IMR-90 (cell line): ENCODE measurements around the gene TEX52. TPM values are rescaled to one million over a fixed set of nuclear protein-coding genes. Genes with fewer than 3 reads are reported as not detected.

Source experiments
- ATAC-seq: fragments of 200-7000 bp; cut with Tn5 transposase; 2 replicates; pipeline ENCODE4 v1.9.1; 2020; ENCODE audit warnings: low read depth, mild to moderate bottlenecking, moderate library complexity
- BruUV-seq: library from RNA; stranded (reverse); fragments of 400-500 nt; replicated peaks from 2 replicates; lab custom pipeline; 2021; lab: Mats Ljungman, UMichigan
- CTCF ChIA-PET: fragments of 300-600 bp; formaldehyde crosslinking; extraction: SDS; loops from one replicate; lab custom pipeline; 2021; ENCODE audit warnings: antibody characterized with exemption; lab: Yijun Ruan, JAX
- POLR2A ChIA-PET: fragments of 300-600 bp; sonication (Branson Sonifier 250); formaldehyde crosslinking; loops from one replicate; lab custom pipeline; 2022; ENCODE audit warnings: antibody characterized with exemption; ENCODE audit not compliant: unreplicated experiment; lab: Charles Lee
- DNase-seq: peaks from one replicate; pipeline ENCODE4 v3.0.0; 2013
- H2AFZ ChIP-seq: replicated peaks from 2 replicates; pipeline ENCODE3; 2013; ENCODE audit warnings: low read length, mild to moderate bottlenecking; ENCODE audit not compliant: poor library complexity
- H2AK5ac ChIP-seq: 2 replicates; pipeline ENCODE4 v1.6.1; 2013; ENCODE audit warnings: low read depth, low read length, inconsistent platforms
- H2AK9ac ChIP-seq: replicated peaks from 2 replicates; pipeline ENCODE3; 2013; ENCODE audit warnings: mild to moderate bottlenecking, low read depth, low read length, moderate library complexity; ENCODE audit not compliant: poor library complexity
- H2BK120ac ChIP-seq: 2 replicates; pipeline ENCODE4 v1.6.1; 2013; ENCODE audit warnings: low read depth, low read length, inconsistent platforms
- H2BK15ac ChIP-seq: 3 replicates; pipeline ENCODE4 v1.6.1; 2013; ENCODE audit warnings: low read depth, low read length, inconsistent platforms
- H2BK20ac ChIP-seq: 2 replicates; pipeline ENCODE4 v1.6.1; 2013; ENCODE audit warnings: low read depth, mild to moderate bottlenecking, inconsistent platforms, low read length, moderate library complexity
- H2BK5ac ChIP-seq: 2 replicates; pipeline ENCODE4 v1.6.1; 2013; ENCODE audit warnings: mild to moderate bottlenecking, low read depth, low read length, inconsistent platforms; ENCODE audit not compliant: poor library complexity, severe bottlenecking
- H3K14ac ChIP-seq: replicated peaks from 2 replicates; pipeline ENCODE4 v1.6.1; 2013; ENCODE audit warnings: low read depth, low read length, inconsistent platforms
- H3K18ac ChIP-seq: 2 replicates; pipeline ENCODE4 v1.6.1; 2013; ENCODE audit warnings: low read depth, low read length, control low read depth
- H3K23ac ChIP-seq: 2 replicates; pipeline ENCODE4 v1.6.1; 2013; ENCODE audit warnings: low read depth, low read length, inconsistent platforms
- H3K27ac ChIP-seq: 2 replicates; pipeline ENCODE4 v1.5.1; 2013; ENCODE audit warnings: mild to moderate bottlenecking, control low read depth, low read length; ENCODE audit not compliant: insufficient read depth
- H3K27me3 ChIP-seq: 2 replicates; pipeline ENCODE4 v1.6.1; 2013; ENCODE audit warnings: low read length; ENCODE audit not compliant: control insufficient read depth, insufficient read depth
- H3K36me3 ChIP-seq: 2 replicates; pipeline ENCODE4 v1.6.1; 2013; ENCODE audit warnings: low read length, mixed read lengths; ENCODE audit not compliant: control insufficient read depth, insufficient read depth
- H3K4ac ChIP-seq: 2 replicates; pipeline ENCODE4 v1.6.1; 2013; ENCODE audit warnings: low read depth, low read length, inconsistent platforms
- H3K4me1 ChIP-seq: 2 replicates; pipeline ENCODE4 v1.6.1; 2013; ENCODE audit warnings: low read length, mixed read lengths; ENCODE audit not compliant: control insufficient read depth, insufficient read depth
- H3K4me2 ChIP-seq: 2 replicates; pipeline ENCODE4 v1.6.1; 2013; ENCODE audit warnings: low read depth, mild to moderate bottlenecking, control low read depth, low read length, moderate library complexity
- H3K4me3 ChIP-seq: 2 replicates; pipeline ENCODE4 v1.5.1; 2013; ENCODE audit warnings: low read depth, mild to moderate bottlenecking, control low read depth, low read length, moderate library complexity; ENCODE audit not compliant: insufficient read depth
- H3K56ac ChIP-seq: 2 replicates; pipeline ENCODE4 v1.6.1; 2013; ENCODE audit warnings: low read length, inconsistent platforms; ENCODE audit not compliant: insufficient read depth; ENCODE audit errors: extremely low read depth
- H3K79me1 ChIP-seq, 2 experiments: 2 replicates each; pipeline ENCODE4 v1.6.1; 2013; ENCODE audit warnings: low read length in 2 of 2, inconsistent platforms in 1 of 2, low read depth in 1 of 2
- H3K9ac ChIP-seq: 2 replicates; pipeline ENCODE4 v1.6.1; 2013; ENCODE audit warnings: low read depth, low read length, control low read depth
- H3K9me1 ChIP-seq: 2 replicates; pipeline ENCODE4 v1.6.1; 2013; ENCODE audit warnings: low read length, inconsistent platforms; ENCODE audit not compliant: insufficient read depth
- H3K9me3 ChIP-seq: 2 replicates; pipeline ENCODE4 v1.6.1; 2013; ENCODE audit warnings: low read length; ENCODE audit not compliant: control insufficient read depth, insufficient read depth
- H4K20me1 ChIP-seq: 2 replicates; pipeline ENCODE4 v1.6.1; 2013; ENCODE audit warnings: low read length, inconsistent platforms; ENCODE audit not compliant: insufficient read depth
- H4K5ac ChIP-seq: 2 replicates; pipeline ENCODE4 v1.6.1; 2013; ENCODE audit warnings: mild to moderate bottlenecking, low read depth, low read length, control low read depth
- H4K8ac ChIP-seq, 2 experiments: 2 replicates each; pipeline ENCODE4 v1.6.1; 2013; ENCODE audit warnings: low read depth in 2 of 2, low read length in 2 of 2, control low read depth in 1 of 2, inconsistent platforms in 1 of 2
- H4K91ac ChIP-seq: 2 replicates; pipeline ENCODE4 v1.6.1; 2013; ENCODE audit warnings: low read depth, low read length, inconsistent platforms; ENCODE audit not compliant: insufficient read depth
- CEBPB ChIP-seq: IDR thresholded peaks from 2 replicates; pipeline ENCODE4 v1.6.1; 2012; ENCODE audit warnings: low read depth, low read length, improper control_type of control experiment
- CHD1 ChIP-seq: IDR thresholded peaks from 2 replicates; pipeline ENCODE4 v1.6.1; 2012; ENCODE audit warnings: low read depth, low read length, improper control_type of control experiment
- MAFK ChIP-seq: IDR thresholded peaks from 2 replicates; pipeline ENCODE4 v1.6.1; 2012; ENCODE audit warnings: low read depth, low read length, improper control_type of control experiment
- MAZ ChIP-seq: IDR thresholded peaks from 2 replicates; pipeline ENCODE4 v1.6.1; 2012; ENCODE audit warnings: low read depth, mild to moderate bottlenecking, low read length, improper control_type of control experiment, moderate library complexity, borderline replicate concordance
- POLR2A ChIP-seq: IDR thresholded peaks from 2 replicates; pipeline ENCODE4 v1.6.1; 2012; ENCODE audit warnings: mild to moderate bottlenecking, low read depth, low read length
- RCOR1 ChIP-seq: IDR thresholded peaks from 2 replicates; pipeline ENCODE4 v1.6.1; 2012; ENCODE audit warnings: mild to moderate bottlenecking, low read length, improper control_type of control experiment; ENCODE audit not compliant: insufficient replicate concordance
- RFX5 ChIP-seq: IDR thresholded peaks from 2 replicates; pipeline ENCODE4 v1.8.0; 2012; ENCODE audit warnings: low read depth, mild to moderate bottlenecking, low read length, moderate library complexity
- whole genome bisulfite sequencing, 2 experiments: methylation state at CpG; one replicate each; pipeline versions ENCODE4 v1.1.5 to v1.1.7; 2013; ENCODE audit warnings: missing lambda C conversion rate in 2 of 2; ENCODE audit not compliant: insufficient read length in 1 of 2; ENCODE audit errors: extremely low coverage in 2 of 2; 5-methylcytosine and 5-hydroxymethylcytosine counted together
- dilution Hi-C: fragments of 300-500 bp; cut with HindIII; formaldehyde crosslinking; loops from one replicate; pipeline ENCODE4 v1.14.3; 2018; ENCODE audit warnings: low sequenced_read_pairs; ENCODE audit not compliant: unreplicated experiment
- in situ Hi-C: fragments of 300-500 bp; cut with MboI; formaldehyde crosslinking; loops from 3 replicates; pipeline ENCODE4 v1.14.3; 2019; ENCODE audit warnings: low sequenced_read_pairs, inconsistent platforms, mixed read lengths
- intact Hi-C: fragments of 100-400 bp; cut with micrococcal nuclease; formaldehyde crosslinking; loops from 2 replicates; pipeline ENCODE4 v1.10.0; 2022
- polyA plus RNA-seq, 3 experiments: library from polyadenylated mRNA; depleted of rRNA; stranded (reverse); fragments of >200 nt; gene quantifications; 2 replicates each; pipeline ENCODE4 v1.2.3, GENCODE V29; 2012; ENCODE audit warnings: low replicate concordance in 1 of 3
- total RNA-seq: library from RNA; depleted of rRNA; stranded (reverse); fragments of >200 nt; gene quantifications from 2 replicates; pipeline ENCODE4 v1.2.3, GENCODE V29; 2012

Gene TEX52
- total and polyA plus RNA-seq, 2 of the 4 experiments (the other 2 are of a cell fraction), result not detected

DNA sequence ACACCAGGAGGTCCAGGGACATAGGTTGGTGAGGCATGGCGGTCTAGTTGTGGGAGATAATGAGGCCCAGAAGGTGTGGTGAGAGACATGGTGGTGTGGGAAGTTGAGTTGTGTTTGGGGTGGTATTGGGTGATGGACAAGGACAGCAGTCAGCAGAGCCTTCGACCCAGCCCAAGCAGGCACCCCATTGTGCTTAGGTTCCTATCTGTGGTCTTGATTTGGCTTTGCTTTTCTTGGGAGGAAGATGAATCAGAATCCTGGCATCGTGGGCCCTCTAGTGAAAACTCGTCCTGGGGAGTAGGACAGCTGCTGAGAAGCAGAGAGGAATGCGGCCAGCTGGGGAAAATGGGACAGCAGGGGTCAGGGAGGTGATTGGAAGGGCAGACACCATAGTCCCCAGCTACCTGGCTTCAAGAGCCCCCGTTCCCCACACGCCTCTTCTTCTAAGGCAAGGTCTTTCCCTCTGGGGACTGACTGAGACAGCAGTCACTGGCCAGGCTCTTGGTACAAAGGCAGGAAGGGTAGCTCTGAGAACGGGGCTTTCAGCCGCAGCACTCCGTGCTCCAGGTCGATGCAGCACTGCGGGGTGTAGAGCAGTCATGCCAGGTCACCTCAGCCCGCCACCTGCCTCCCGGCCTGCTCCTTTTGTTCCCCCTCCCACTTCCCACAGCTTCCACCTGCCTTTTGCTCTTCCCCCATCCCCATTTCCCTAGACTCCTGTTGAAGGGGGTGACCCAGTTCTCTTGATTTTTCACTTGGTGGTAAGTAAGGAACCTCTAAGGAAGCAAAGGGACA is 29.9 kb downstream of the TEX52 start:
- Histone ChIP-seq H2BK120ac (no peak overlapping the region), H4K5ac (no peak overlapping the region), H2BK20ac (no peak overlapping the region), H3K79me1 (no peaks in the 10 kb centered on the region), H3K18ac (no peak overlapping the region), H4K8ac (no peak overlapping the region), H3K9ac (no peak overlapping the region), H3K4me2 (no peak overlapping the region), H3K36me3 (peaks cover 54% of the 10 kb centered on the region), H3K4ac (no peak overlapping the region), H3K27ac (no peak overlapping the region), H4K20me1 (no peaks in the 10 kb centered on the region), H3K9me1 (0 out of 2 replicates have a peak, but pooled peaks cover 2% of the 10 kb centered on the region), H2AK9ac (no peak overlapping the region), H3K9me3 (no peaks in the 10 kb centered on the region), H2BK15ac (no peak overlapping the region), H3K4me3 (no peak overlapping the region), H2AK5ac (no peak overlapping the region), H3K56ac (no peak overlapping the region), H3K4me1 (no peaks in the 10 kb centered on the region), H3K23ac (no peak overlapping the region), H2BK5ac (no peak overlapping the region), H3K27me3 (no peaks in the 10 kb centered on the region), H3K14ac (no peak overlapping the region), H2AFZ (no peak overlapping the region), H4K91ac (no peak overlapping the region)
- no TSS peak for BruUV-seq
- ATAC-seq (no peak), DNase-seq (no peak)
- in situ Hi-C loops (no loop called here), intact Hi-C loops (no loop called here), dilution Hi-C loops (no loop called here)
- 75% methylated on average over 5 of the region's 14 CpGs; no CpG with 5 or more reads in 1 of the 2 experiments for WGBS, 2 experiments
- ChIA-PET POLR2A (no interaction called here), CTCF (interaction anchor here (0.6 kb wide), 1 partner anchor 274 kb away, joined by 4 read pairs; no protein-coding TSS in a partner anchor)
- TF ChIP-seq POLR2A, result no peak
- no peak for TF ChIP-seq MAZ
- no peak for TF ChIP-seq CHD1
- no peak for TF ChIP-seq CEBPB
- no peak for TF ChIP-seq RCOR1
- no peak for TF ChIP-seq MAFK
- TF ChIP-seq RFX5, result no peak
